Naive B cell (primary cell): Measurements from ENCODE around the gene CACNA1B. TPM values are rescaled to one million over a fixed set of nuclear protein-coding genes. Genes with fewer than 3 reads are reported as not detected.
A peak's percentile ranks its signal among the peaks of the same experiment; 100 is the strongest.

Experiments
- ATAC-seq, 2 donors: fragments of 150-1000 bp; cut with Tn5 transposase; 2 replicates each; pipeline ENCODE4 v1.10.0; 2021; ENCODE audit warnings: low read depth in 2 of 2, mild to moderate bottlenecking in 2 of 2, moderate library complexity in 2 of 2
- DNase-seq: peaks from one replicate; pipeline ENCODE4 v3.0.0; 2022
- H3K27ac Mint-ChIP-seq, 6 donors: one replicate each; pipeline ENCODE4 v1.8.0; 2020 to 2022; ENCODE audit warnings: mild to moderate bottlenecking in 6 of 6, mixed read lengths in 6 of 6, moderate library complexity in 5 of 6, inconsistent platforms in 2 of 6
- H3K27me3 Mint-ChIP-seq, 3 donors: one replicate each; pipeline ENCODE4 v1.8.0; 2021 to 2022; ENCODE audit warnings: mixed read lengths in 3 of 3, mild to moderate bottlenecking in 1 of 3
- H3K36me3 Mint-ChIP-seq, 2 donors: one replicate each; pipeline ENCODE4 v1.8.0; 2020 to 2022; ENCODE audit warnings: mixed read lengths in 2 of 2, inconsistent platforms in 1 of 2, mild to moderate bottlenecking in 1 of 2
- H3K4me1 Mint-ChIP-seq, 3 donors: one replicate each; pipeline ENCODE4 v1.8.0; 2020 to 2022; ENCODE audit warnings: mixed read lengths in 3 of 3, inconsistent platforms in 1 of 3, mild to moderate bottlenecking in 1 of 3, moderate library complexity in 1 of 3
- H3K4me3 Mint-ChIP-seq, 8 donors: one replicate each; pipeline ENCODE4 v1.8.0; 2020 to 2022; ENCODE audit warnings: mild to moderate bottlenecking in 8 of 8, mixed read lengths in 8 of 8, moderate library complexity in 8 of 8, inconsistent platforms in 2 of 8
- H3K9me3 Mint-ChIP-seq, 7 donors: one replicate each; pipeline ENCODE4 v1.8.0; 2020 to 2022; ENCODE audit warnings: mixed read lengths in 7 of 7, mild to moderate bottlenecking in 5 of 7, inconsistent platforms in 2 of 7, moderate library complexity in 1 of 7
- polyA plus RNA-seq, 6 donors: library from polyadenylated mRNA; unstranded; fragments of 300-500 nt; fragmentation: Illumina TruSeq; gene quantifications; one replicate each; pipeline ENCODE4 v1.2.3, GENCODE V29; 2021; ENCODE audit warnings: low read depth in 6 of 6

The CACNA1B gene
- polyA plus RNA-seq, 6 donors from 2014 or later, result not detected

- no peak for DNase-seq
- Mint-ChIP-seq H3K27me3 (peaks cover 7 to 29% (median 21%) of the 10 kb centered on the region in 3 donors), H3K27ac (no peak overlapping the region), H3K36me3 (no peaks in the 10 kb centered on the region), H3K4me3 (no peak overlapping the region), H3K9me3 (peaks cover 0 to 13% (median 6%) of the 10 kb centered on the region in 7 donors), H3K4me1 (no peaks in the 10 kb centered on the region)
- no peak for ATAC-seq
These were observed 46.6 kb downstream of the CACNA1B start for GRCh38 chr9:137924169-137924568.

GRCh38 chr9:137924761-137925369 lies 47.3 kb downstream of the CACNA1B start:
- Mint-ChIP-seq H3K27ac (no peak overlapping the region), H3K9me3 (peaks cover 0 to 13% (median 6%) of the 10 kb centered on the region in 7 donors), H3K27me3 (peaks cover 7 to 26% (median 16%) of the 10 kb centered on the region in 3 donors), H3K4me1 (no peaks in the 10 kb centered on the region), H3K36me3 (no peaks in the 10 kb centered on the region), H3K4me3 (peak overlapping the region in 1 of 8 donors; percentile 38)
- DNase-seq, result no peak
- ATAC-seq, result no peak

- H3K36me3 Mint-ChIP-seq, result peaks cover 0 to 7% of the 10 kb centered on the region in 2 donors
- ATAC-seq (no peak), DNase-seq (no peak)
- no peak overlapping the region for H3K4me3 Mint-ChIP-seq
- H3K27ac Mint-ChIP-seq, result peak overlapping the region in 1 of 6 donors; percentile 22
- peaks cover 13 to 48% (median 30%) of the 10 kb centered on the region in 7 donors for H3K9me3 Mint-ChIP-seq
- H3K4me1 Mint-ChIP-seq, result no peaks in the 10 kb centered on the region
- H3K27me3 Mint-ChIP-seq, result peaks cover 0 to 12% (median 5%) of the 10 kb centered on the region in 3 donors
These were observed 66.1 kb downstream of the CACNA1B start for GRCh38 chr9:137943655-137944054.

- Mint-ChIP-seq H3K36me3 (peaks cover 0 to 7% of the 10 kb centered on the region in 2 donors), H3K27ac (peak overlapping the region in 1 of 6 donors; percentile 14), H3K9me3 (peaks cover 9 to 43% (median 30%) of the 10 kb centered on the region in 7 donors), H3K4me3 (no peak overlapping the region), H3K4me1 (no peaks in the 10 kb centered on the region), H3K27me3 (peaks cover 0 to 7% (median 0%) of the 10 kb centered on the region in 3 donors)
- no peak for ATAC-seq
- no peak for DNase-seq
These were observed 68.0 kb downstream of the CACNA1B start for GRCh38 chr9:137945581-137945980.

GRCh38 chr9:137946993-137947392 lies 69.4 kb downstream of the CACNA1B start:
- no peak for ATAC-seq
- Mint-ChIP-seq H3K4me3 (no peak overlapping the region), H3K9me3 (peaks cover 9 to 42% (median 30%) of the 10 kb centered on the region in 7 donors), H3K36me3 (peaks cover 0 to 7% of the 10 kb centered on the region in 2 donors), H3K27me3 (peaks cover 0 to 5% (median 0%) of the 10 kb centered on the region in 3 donors), H3K4me1 (no peaks in the 10 kb centered on the region), H3K27ac (no peak overlapping the region)
- no peak for DNase-seq

- H3K27me3 Mint-ChIP-seq, result peaks cover 3 to 20% (median 15%) of the 10 kb centered on the region in 3 donors
- H3K36me3 Mint-ChIP-seq, result peaks cover 0 to under 1% of the 10 kb centered on the region in 2 donors
- no peak overlapping the region for H3K27ac Mint-ChIP-seq
- ATAC-seq, result no peak
- no peaks in the 10 kb centered on the region for H3K4me1 Mint-ChIP-seq
- H3K9me3 Mint-ChIP-seq, result peaks cover 4 to 35% (median 21%) of the 10 kb centered on the region in 7 donors
- DNase-seq, result no peak
- no peak overlapping the region for H3K4me3 Mint-ChIP-seq
These were observed 71.1 kb downstream of the CACNA1B start for GRCh38 chr9:137948642-137949041.

- H3K27me3 Mint-ChIP-seq, result peaks cover 4 to 21% (median 17%) of the 10 kb centered on the region in 3 donors
- no peaks in the 10 kb centered on the region for H3K36me3 Mint-ChIP-seq
- no peaks in the 10 kb centered on the region for H3K4me1 Mint-ChIP-seq
- H3K4me3 Mint-ChIP-seq, result no peak overlapping the region
- no peak overlapping the region for H3K27ac Mint-ChIP-seq
- H3K9me3 Mint-ChIP-seq, result peaks cover 4 to 28% (median 20%) of the 10 kb centered on the region in 7 donors
- ATAC-seq, result no peak
- no peak for DNase-seq
These were observed 71.7 kb downstream of the CACNA1B start for GRCh38 chr9:137949260-137949659.

GRCh38 chr9:137951107-137951506 lies 73.5 kb downstream of the CACNA1B start:
- Mint-ChIP-seq H3K4me3 (no peak overlapping the region), H3K27ac (no peak overlapping the region), H3K4me1 (no peaks in the 10 kb centered on the region), H3K9me3 (peaks cover 4 to 15% (median 8%) of the 10 kb centered on the region in 7 donors), H3K27me3 (peaks cover 4 to 34% (median 17%) of the 10 kb centered on the region in 3 donors), H3K36me3 (no peaks in the 10 kb centered on the region)
- ATAC-seq, result no peak
- DNase-seq, result no peak

GRCh38 chr9:137951597-137952490 lies 74.3 kb downstream of the CACNA1B start:
- H3K4me3 Mint-ChIP-seq, result peak overlapping the region in 1 of 8 donors; percentile 60
- peaks cover 4 to 35% (median 17%) of the 10 kb centered on the region in 3 donors for H3K27me3 Mint-ChIP-seq
- peak overlapping the region in 1 of 6 donors; percentile 9 for H3K27ac Mint-ChIP-seq
- H3K36me3 Mint-ChIP-seq, result no peaks in the 10 kb centered on the region
- no peaks in the 10 kb centered on the region for H3K4me1 Mint-ChIP-seq
- DNase-seq, result no peak
- peaks cover 0 to 8% (median 4%) of the 10 kb centered on the region in 7 donors for H3K9me3 Mint-ChIP-seq
- no peak for ATAC-seq

GRCh38 chr9:137952976-137953666 lies 75.5 kb downstream of the CACNA1B start:
- peaks cover 4 to 35% (median 17%) of the 10 kb centered on the region in 3 donors for H3K27me3 Mint-ChIP-seq
- no peak overlapping the region for H3K4me3 Mint-ChIP-seq
- DNase-seq (no peak), ATAC-seq (no peak)
- no peaks in the 10 kb centered on the region for H3K36me3 Mint-ChIP-seq
- peak overlapping the region in 2 of 6 donors; percentile 47 to 70 for H3K27ac Mint-ChIP-seq
- no peaks in the 10 kb centered on the region for H3K9me3 Mint-ChIP-seq
- H3K4me1 Mint-ChIP-seq, result no peaks in the 10 kb centered on the region

- no peak for ATAC-seq
- peaks cover 4 to 35% (median 17%) of the 10 kb centered on the region in 3 donors for H3K27me3 Mint-ChIP-seq
- H3K9me3 Mint-ChIP-seq, result no peaks in the 10 kb centered on the region
- H3K4me3 Mint-ChIP-seq, result no peak overlapping the region
- no peaks in the 10 kb centered on the region for H3K4me1 Mint-ChIP-seq
- no peaks in the 10 kb centered on the region for H3K36me3 Mint-ChIP-seq
- H3K27ac Mint-ChIP-seq, result no peak overlapping the region
- no peak for DNase-seq
These were observed 76.3 kb downstream of the CACNA1B start for GRCh38 chr9:137953683-137954438.

- Mint-ChIP-seq H3K27ac (no peak overlapping the region), H3K4me3 (no peak overlapping the region), H3K9me3 (no peaks in the 10 kb centered on the region), H3K27me3 (peaks cover 4 to 40% (median 24%) of the 10 kb centered on the region in 3 donors), H3K4me1 (no peaks in the 10 kb centered on the region), H3K36me3 (no peaks in the 10 kb centered on the region)
- DNase-seq, result no peak
- no peak for ATAC-seq
These were observed 77.6 kb downstream of the CACNA1B start for GRCh38 chr9:137955224-137955570.

- no peak overlapping the region for H3K27ac Mint-ChIP-seq
- no peaks in the 10 kb centered on the region for H3K9me3 Mint-ChIP-seq
- H3K4me1 Mint-ChIP-seq, result no peaks in the 10 kb centered on the region
- no peak overlapping the region for H3K4me3 Mint-ChIP-seq
- peaks cover 4 to 39% (median 24%) of the 10 kb centered on the region in 3 donors for H3K27me3 Mint-ChIP-seq
- ATAC-seq (no peak), DNase-seq (no peak)
- H3K36me3 Mint-ChIP-seq, result no peaks in the 10 kb centered on the region
These were observed 78.0 kb downstream of the CACNA1B start for GRCh38 chr9:137955586-137955985.
